Esophagus squamous epithelium (tissue), 5 donors: ENCODE measurements around the gene AIFM3. TPM values are rescaled to one million over a fixed set of nuclear protein-coding genes. Genes with fewer than 3 reads are reported as not detected.
A peak's percentile ranks its signal among the peaks of the same experiment; 100 is the strongest.

Source experiments
- DNase-seq: peaks from one replicate; lab custom pipeline; 2025; lab: John Stamatoyannopoulos, UW
- H3K27ac ChIP-seq, 4 donors: fragments of 200-600 bp; sonication (generic); one replicate each; pipeline ENCODE4 v1.5.1; 2016 to 2019; ENCODE audit warnings: mild to moderate bottlenecking in 1 of 4
- H3K27me3 ChIP-seq, 4 donors: fragments of 200-600 bp; sonication (generic); 1 replicate in 3 of 4; 2 replicates in 1 of 4; pipeline versions ENCODE4 v1.5.1 to v1.6.0; 2017 to 2021; ENCODE audit warnings: antibody characterized with exemption in 1 of 4
- H3K36me3 ChIP-seq, 3 donors: fragments of 200-600 bp; sonication (generic); one replicate each; pipeline ENCODE4 v1.5.1; 2016 to 2019
- H3K4me1 ChIP-seq, 3 donors: fragments of 200-600 bp; sonication (generic); one replicate each; pipeline ENCODE4 v1.5.1; 2017 to 2019
- H3K4me3 ChIP-seq, 4 donors: fragments of 200-600 bp; sonication (generic); 1 replicate in 3 of 4; 2 replicates in 1 of 4; pipeline ENCODE4 v1.5.1; 2016 to 2019; ENCODE audit warnings: mild to moderate bottlenecking in 2 of 4, moderate library complexity in 1 of 4
- H3K9me3 ChIP-seq, 3 donors: fragments of 200-600 bp; sonication (generic); one replicate each; pipeline ENCODE4 v1.5.1; 2016 to 2019
- POLR2A ChIP-seq, 4 donors: fragments of 450-650 bp; IDR thresholded peaks; one replicate each; pipeline ENCODE4 v1.6.1; 2017; ENCODE audit warnings: antibody characterized with exemption in 4 of 4, mild to moderate bottlenecking in 4 of 4, moderate library complexity in 3 of 4
- WGBS, 2 donors: methylation state at CpG; one replicate each; pipeline ENCODE4 v1.1.5; 2018; 5-methylcytosine and 5-hydroxymethylcytosine counted together
- intact Hi-C: fragments of 100-400 bp; cut with DNase I; formaldehyde crosslinking; loops from one replicate; pipeline ENCODE4 v1.15.0; 2022
- total RNA-seq, 4 donors: library from RNA; depleted of rRNA; stranded (reverse); fragments of >200 nt; gene quantifications; one replicate each; pipeline ENCODE4 v1.1.0, GENCODE V29; 2016
- TF ChIP-seq, protein P1 (sequence below), 6 experiments: fragments of 450-650 bp in 4 of 6; fragments of 200-600 bp in 2 of 6; sonication (generic) in 2 of 6; IDR thresholded peaks; one replicate each; pipeline ENCODE4 v1.5.1; 2016 to 2019; ENCODE audit warnings: antibody characterized with exemption in 6 of 6, mild to moderate bottlenecking in 4 of 6, moderate library complexity in 4 of 6
- donor health status: DM: yes; HTN: yes; CAD: no.

AIFM3 gene
- total RNA-seq, 4 donors from 2014 or later, result 0.30 to 1.9 (median 0.94) TPM

DNA sequence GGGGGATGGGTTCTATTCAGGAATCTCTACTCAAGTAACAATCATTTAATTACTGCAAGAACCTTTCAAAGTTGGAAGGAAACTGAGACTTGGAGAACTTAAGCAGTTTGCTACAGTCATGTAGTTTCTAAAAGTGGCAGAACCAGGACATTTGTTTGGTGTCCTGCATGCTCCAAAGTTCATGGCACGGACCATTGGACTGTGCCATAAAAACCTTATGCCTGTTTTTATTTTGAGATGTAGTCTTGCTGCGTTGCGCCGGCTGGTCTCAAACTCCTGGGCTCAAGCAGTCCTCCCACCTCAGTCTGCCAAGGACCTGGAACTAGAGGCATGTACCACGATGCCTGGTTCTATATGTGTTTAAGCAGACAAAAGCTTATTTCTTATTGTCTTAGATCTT is 18.6 kb upstream of the AIFM3 start:
- intact Hi-C loops, result no loop called here
- Histone ChIP-seq H3K27me3 (no peaks in the 10 kb centered on the region), H3K9me3 (no peaks in the 10 kb centered on the region), H3K27ac (no peak overlapping the region), H3K4me1 (peaks cover 0 to 88% (median 28%) of the 10 kb centered on the region in 3 donors), H3K36me3 (peaks cover 0 to 65% (median 18%) of the 10 kb centered on the region in 3 donors), H3K4me3 (no peak overlapping the region)
- DNase-seq, result no peak
- 69 to 75% methylated on average over 5 of the region's 5 CpGs for WGBS, 2 donors
- TF ChIP-seq, protein P1, sequence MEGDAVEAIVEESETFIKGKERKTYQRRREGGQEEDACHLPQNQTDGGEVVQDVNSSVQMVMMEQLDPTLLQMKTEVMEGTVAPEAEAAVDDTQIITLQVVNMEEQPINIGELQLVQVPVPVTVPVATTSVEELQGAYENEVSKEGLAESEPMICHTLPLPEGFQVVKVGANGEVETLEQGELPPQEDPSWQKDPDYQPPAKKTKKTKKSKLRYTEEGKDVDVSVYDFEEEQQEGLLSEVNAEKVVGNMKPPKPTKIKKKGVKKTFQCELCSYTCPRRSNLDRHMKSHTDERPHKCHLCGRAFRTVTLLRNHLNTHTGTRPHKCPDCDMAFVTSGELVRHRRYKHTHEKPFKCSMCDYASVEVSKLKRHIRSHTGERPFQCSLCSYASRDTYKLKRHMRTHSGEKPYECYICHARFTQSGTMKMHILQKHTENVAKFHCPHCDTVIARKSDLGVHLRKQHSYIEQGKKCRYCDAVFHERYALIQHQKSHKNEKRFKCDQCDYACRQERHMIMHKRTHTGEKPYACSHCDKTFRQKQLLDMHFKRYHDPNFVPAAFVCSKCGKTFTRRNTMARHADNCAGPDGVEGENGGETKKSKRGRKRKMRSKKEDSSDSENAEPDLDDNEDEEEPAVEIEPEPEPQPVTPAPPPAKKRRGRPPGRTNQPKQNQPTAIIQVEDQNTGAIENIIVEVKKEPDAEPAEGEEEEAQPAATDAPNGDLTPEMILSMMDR (IDR thresholded peaks at IDR 0.05), result no peak
- no peak for TF ChIP-seq POLR2A (IDR thresholded peaks at IDR 0.05)

DNA sequence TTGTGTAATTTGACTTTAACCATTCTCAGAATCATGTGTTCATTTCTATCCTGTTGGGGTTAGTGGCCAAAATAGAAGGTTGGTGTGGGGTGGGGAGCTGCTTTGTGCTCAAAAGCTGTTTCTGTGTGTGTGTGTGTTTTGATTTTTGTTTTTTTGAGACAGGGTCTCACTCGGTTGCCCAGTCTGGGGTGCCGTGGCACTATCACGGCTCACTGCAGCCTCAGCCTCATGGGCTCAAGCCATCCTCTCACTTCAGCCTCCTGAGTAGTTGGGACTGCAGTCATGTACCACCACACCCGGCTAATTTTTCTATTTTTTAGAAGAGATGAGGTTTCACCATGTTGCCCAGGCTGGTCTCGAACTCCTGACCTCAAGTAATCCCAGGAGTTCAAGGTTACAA is 18.1 kb upstream of the AIFM3 start:
- peaks cover 0 to 70% (median 18%) of the 10 kb centered on the region in 3 donors for H3K36me3 ChIP-seq
- no peaks in the 10 kb centered on the region for H3K9me3 ChIP-seq
- peaks cover 0 to 89% (median 30%) of the 10 kb centered on the region in 3 donors for H3K4me1 ChIP-seq
- no peak overlapping the region for H3K4me3 ChIP-seq
- TF ChIP-seq, protein P1 (IDR thresholded peaks at IDR 0.05), result no peak
- no peak for TF ChIP-seq POLR2A (IDR thresholded peaks at IDR 0.05)
- 90 to 97% methylated on average over 4 to 5 of the region's 5 CpGs for WGBS, 2 donors
- no peak for DNase-seq
- intact Hi-C loops, result no loop called here
- H3K27ac ChIP-seq, result no peak overlapping the region
- H3K27me3 ChIP-seq, result no peaks in the 10 kb centered on the region

DNA sequence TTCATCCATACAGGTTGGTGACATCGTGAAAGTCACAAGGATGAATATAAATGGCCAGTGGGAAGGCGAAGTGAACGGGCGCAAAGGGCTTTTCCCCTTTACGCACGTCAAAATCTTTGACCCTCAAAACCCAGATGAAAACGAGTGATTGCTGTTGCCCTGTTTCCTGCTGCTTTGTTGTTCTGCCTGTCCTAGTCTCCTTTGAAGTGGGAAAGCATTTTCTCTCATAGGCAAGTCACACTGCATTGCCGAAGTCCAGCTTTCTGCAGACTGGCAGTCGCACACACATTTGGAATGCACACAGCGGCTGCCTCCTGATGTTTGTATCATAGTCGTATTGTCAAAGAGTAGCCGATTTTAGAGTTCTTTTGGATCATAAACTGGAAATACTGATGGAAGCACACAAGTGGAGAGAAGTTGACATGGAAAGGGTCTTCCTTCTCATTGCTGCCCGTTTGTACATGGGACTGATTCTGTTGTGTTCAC is 17.3 kb upstream of the AIFM3 start:
- H3K4me1 ChIP-seq, result peaks cover 0 to 89% (median 33%) of the 10 kb centered on the region in 3 donors
- H3K27ac ChIP-seq, result peak overlapping the region in 2 of 4 donors; percentile 57 to 88
- H3K27me3 ChIP-seq, result no peaks in the 10 kb centered on the region
- H3K36me3 ChIP-seq, result peaks cover 0 to 65% (median 18%) of the 10 kb centered on the region in 3 donors
- H3K9me3 ChIP-seq, result no peaks in the 10 kb centered on the region
- intact Hi-C loops, result no loop called here
- 82 to 86% methylated on average over 13 of the region's 13 CpGs for WGBS, 2 donors
- no peak overlapping the region for H3K4me3 ChIP-seq
- TF ChIP-seq, protein P1 (IDR thresholded peaks at IDR 0.05), result no peak
- no peak for TF ChIP-seq POLR2A (IDR thresholded peaks at IDR 0.05)
- no peak for DNase-seq

DNA sequence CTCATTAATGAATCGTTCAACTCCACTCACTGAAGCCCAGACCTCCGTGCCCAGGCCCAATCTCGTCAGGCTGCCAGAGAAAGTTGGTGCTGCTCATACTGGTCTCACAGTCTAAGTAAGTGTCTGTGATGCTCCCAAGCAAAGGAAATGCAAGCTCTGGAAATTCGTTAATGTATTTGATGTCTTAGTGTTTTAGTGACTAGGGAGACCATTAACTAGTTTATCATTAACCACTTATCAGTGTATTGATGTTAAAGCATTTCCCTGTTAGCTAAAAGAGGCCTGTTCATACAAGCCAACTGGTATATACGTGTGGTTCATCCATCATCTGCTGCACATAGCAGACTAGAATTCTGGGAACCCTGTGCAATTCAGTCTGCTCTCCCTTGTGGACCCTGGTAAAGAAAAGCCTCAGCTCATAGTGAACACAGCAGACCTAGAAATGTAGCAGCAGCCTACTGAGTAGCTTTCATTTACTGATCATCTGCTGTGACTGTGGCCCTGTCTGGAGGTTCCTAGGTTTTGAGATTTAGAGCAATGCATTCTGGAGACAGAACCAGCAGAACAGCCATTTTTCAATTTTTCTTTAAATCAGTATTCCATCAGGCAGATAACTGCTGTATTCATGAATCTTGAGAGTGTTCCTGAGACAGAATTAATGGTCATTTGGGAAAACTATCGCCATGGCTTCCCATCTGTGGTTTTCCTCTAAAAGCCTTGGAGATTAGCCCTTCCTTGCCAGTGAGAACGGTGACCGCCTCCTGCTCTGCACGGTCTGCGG is 15.7 kb upstream of the AIFM3 start:
- Histone ChIP-seq H3K9me3 (no peaks in the 10 kb centered on the region), H3K36me3 (peaks cover 0 to 55% (median 18%) of the 10 kb centered on the region in 3 donors), H3K4me1 (peaks cover 6 to 89% (median 35%) of the 10 kb centered on the region in 3 donors), H3K27me3 (no peaks in the 10 kb centered on the region), H3K27ac (peak overlapping the region; percentile 55 to 88 (median 70)), H3K4me3 (no peak overlapping the region)
- WGBS, 2 donors, result 64 to 65% methylated on average over 10 of the region's 10 CpGs
- no peak for DNase-seq
- TF ChIP-seq, protein P1 (IDR thresholded peaks at IDR 0.05), result no peak
- no peak for TF ChIP-seq POLR2A (IDR thresholded peaks at IDR 0.05)
- intact Hi-C loops, result no loop called here

DNA sequence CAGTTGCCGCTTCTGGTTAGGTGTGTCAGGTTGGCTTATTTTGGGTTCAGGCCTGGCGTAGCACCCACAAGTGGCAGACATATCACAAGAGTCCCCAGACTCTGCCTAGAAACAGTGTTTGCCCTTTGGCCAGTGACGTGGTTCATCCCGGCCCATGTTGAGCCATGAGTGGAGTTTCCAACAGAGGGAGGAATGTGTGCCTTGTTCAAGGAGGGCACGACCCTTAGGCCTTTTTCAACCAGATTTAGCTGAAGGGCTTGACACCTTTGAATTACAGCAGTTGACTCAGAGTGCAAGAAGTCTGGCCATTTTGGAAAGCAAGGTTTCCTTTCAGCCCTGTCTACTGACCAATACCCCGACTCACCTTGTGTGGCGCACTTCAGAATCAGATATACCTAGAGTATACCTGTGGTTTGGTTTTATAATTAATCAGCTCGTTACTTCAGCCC is 15.1 kb upstream of the AIFM3 start:
- H3K4me1 ChIP-seq, result peaks cover 12 to 89% (median 40%) of the 10 kb centered on the region in 3 donors
- 83 to 84% methylated on average over 6 to 7 of the region's 8 CpGs for WGBS, 2 donors
- TF ChIP-seq POLR2A (IDR thresholded peaks at IDR 0.05), result no peak
- TF ChIP-seq, protein P1 (IDR thresholded peaks at IDR 0.05), result no peak
- intact Hi-C loops, result no loop called here
- H3K27me3 ChIP-seq, result no peaks in the 10 kb centered on the region
- peaks cover 0 to 55% (median 18%) of the 10 kb centered on the region in 3 donors for H3K36me3 ChIP-seq
- peak overlapping the region; percentile 0 to 88 (median 54) for H3K27ac ChIP-seq
- no peaks in the 10 kb centered on the region for H3K9me3 ChIP-seq
- H3K4me3 ChIP-seq, result no peak overlapping the region
- no peak for DNase-seq
